CD4-positive, alpha-beta T cell treated with Interleukin-6 for 4 hours (primary cell): Measurements from ENCODE around the gene WASHC2C.
"Not testable (repeated sequence)": the region's sequence is repeated elsewhere in the genome, so short reads cannot be mapped to it uniquely, and the experiment has no call there.

Experiments used
- DNase-seq: peaks from one replicate; pipeline ENCODE4 v3.0.0-alpha.2; 2020; ENCODE audit warnings: mixed read lengths

Gene WASHC2C

DNA sequence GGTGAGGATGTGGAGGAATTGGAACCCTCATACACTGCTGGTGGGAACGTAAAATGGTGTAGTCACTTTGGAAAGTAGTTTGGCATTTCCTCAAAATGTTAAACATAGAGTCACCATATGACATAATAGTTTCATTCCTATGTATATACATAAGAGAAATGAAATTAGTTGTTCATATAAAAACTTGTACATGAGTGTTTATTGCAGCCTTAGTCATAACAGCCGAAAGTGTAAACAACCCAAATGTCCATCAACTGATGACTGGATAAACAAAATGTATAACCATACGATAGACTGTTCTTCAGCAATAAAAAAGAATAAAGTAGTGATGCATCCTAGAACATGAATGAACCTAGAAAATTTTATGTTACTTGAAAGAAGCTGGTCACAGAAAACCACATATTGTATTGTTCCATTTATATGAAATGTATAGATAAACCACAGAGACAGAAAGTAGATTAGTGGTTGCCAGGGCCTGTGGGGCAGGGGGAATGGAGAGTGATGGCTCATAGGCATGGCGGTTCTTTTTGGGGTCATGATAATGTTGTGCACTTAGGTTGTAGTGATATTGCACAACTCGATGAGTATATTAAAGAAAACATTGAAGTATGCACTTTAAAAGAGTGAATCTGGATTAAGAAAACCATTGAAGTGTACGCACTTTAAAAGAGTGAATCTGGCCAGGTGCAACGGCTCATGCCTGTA, 44.8 kb downstream of the WASHC2C start:
- DNase-seq: not testable (repeated sequence)

DNA sequence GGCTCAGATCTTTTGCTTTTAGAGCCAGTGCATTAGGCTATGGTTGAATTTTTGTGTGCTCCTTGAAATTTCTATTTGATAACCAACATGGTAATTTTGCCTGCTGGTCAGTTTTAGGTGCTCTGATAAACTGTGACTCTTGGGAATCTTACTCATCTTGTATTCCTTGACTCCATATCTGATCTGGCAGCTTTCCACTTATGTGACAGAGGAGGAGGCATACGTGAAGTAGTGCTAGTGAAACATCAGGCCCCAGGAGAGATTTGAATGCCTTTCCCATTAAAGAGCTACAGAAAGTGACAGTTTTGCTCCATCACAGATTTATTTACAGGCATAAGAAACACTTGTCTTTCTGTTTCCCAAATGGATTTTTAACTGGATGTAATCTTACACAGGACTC, 59.2 kb downstream of the WASHC2C start:
- not testable (repeated sequence) for DNase-seq

DNA sequence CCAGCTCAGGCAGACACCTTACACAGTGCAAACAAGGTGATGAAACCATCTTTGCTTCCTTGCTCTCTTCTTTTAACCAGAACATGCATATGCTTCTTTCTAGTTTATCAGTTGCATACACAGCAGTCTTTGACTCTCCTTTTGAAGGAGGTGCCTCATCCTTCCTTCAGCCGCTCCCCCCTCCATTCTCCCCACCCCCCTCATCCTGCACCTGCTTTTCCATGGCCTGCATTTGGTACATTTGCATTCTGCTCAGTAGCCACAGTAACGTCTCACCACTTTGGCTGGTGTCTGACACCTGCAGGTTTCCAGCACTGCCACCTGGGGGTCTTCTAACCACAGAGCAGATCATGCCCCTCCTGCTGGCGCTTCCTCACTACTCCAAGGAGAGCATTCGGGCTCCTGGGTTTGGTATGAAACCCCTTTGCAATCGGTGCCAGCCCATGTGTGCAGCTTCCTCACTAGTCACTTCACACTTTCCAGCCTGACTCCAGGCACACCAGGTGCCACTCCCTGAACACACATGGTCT, 60.2 kb downstream of the WASHC2C start:
- not testable (repeated sequence) for DNase-seq

DNA sequence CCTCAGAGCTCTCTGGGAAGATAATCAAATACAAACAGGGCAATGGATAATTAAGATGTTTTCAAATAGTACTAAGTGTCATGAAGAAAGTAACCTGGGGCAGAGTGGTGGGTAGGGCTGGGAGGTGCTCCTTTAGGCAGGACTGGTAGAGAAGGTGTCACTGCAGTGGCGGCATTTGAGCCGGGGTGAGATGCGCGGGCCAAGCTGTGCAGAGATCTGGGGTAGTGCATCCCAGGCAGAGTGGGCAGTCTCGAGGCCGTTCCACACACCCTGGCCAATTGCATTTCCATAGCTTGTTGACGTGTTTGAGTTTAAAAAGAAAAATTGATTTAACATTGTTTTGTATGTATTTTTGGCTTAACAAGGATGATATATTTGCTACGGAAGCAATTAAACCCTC, 62.9 kb downstream of the WASHC2C start:
- DNase-seq: not testable (repeated sequence)

DNA sequence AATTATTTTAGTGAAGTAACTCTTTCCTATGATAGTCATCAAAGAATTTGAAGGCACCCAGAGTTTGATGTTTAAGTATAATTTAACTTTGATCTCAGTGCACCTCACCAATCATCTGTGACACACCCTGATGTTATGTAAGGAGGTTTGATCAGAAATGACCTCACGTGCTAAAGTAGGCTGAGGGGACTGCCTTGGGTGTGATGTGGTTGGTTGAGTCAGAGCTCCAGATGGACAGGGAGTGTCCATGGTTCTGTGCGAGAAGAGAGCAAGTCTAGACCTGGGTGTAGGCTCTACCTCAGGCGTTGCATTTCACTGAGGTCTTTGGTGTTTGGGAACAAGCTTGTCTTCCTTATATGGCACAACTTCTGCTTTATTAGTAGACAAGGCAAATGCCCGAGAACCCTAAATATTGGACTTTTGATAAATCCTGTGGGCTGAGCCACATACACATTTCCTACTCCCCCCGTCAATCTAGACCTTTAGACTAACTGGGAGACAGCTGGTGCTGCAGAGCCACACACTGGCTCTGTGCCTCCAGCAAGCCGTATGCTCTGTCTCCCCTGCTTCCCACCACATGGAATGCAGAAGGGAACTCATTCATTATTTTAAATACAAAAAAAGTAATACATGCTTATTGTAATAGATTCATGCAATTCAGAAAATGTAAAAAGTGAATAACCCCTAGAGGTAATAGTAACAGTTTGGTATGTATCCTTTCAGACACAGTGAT, 63.8 kb downstream of the WASHC2C start:
- not testable (repeated sequence) for DNase-seq

DNA sequence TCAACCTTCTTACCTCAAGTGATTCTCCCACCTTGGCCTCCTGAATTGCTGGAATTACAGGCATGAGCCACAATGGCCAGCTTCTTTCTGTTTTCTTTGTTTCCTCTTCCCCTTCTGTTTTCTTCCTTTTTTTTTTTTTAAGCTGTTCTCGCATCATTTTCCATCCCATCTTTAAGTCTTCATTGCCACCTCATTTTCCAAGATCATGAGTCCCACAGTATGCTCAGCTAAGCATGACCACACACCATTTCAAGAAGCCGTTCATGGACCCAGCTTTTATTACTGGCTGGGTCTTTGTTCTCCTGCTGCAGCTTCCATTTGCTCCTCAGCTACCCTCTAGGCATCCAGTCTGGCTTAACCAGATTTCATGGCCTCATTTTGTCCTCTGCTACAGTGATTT, 67.7 kb downstream of the WASHC2C start:
- not testable (repeated sequence) for DNase-seq

DNA sequence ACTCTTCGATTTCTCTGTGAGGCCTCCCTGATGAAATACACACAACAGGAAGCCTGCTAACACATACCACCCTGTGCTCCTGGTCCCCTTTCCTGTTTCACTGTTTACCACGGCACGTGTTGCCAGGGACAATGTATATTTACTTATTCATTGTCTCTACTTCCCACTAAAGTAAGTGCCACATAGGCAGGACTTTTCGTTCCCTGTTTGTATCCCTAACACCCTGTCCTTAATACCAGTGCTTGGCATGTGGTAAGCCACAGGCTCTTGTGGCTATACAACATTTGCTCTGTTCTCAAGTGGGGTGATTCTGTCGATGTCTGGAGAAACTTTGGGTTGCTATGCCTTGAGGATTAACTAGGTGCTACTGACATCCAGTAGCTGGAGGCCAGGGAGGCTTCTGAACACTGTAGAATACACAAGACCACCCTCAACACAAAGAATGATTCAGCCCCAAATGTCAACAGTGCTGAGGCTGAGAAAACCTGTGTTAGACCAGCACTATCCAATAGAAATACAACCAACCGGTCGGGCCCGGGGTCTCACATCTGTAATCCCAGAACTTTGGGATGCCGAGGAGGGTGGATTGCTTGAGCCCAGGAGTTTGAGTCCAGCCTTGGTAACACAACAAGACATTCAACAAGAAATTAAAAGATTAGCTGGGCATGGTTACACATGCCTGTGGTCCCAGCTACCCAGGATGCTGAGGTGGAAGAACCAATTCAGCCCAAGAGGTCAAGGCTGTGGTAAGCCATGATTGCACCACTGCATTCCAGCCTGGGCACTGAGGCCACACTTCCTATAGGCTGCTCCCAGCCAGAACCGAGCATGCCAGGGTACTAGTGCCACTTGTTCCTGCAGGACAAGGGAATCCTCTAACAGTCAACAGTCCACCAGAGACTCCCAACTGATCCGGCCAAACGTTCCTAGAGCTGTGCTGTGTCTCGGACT, 76.3 kb downstream of the WASHC2C start:
- not testable (repeated sequence) for DNase-seq

DNA sequence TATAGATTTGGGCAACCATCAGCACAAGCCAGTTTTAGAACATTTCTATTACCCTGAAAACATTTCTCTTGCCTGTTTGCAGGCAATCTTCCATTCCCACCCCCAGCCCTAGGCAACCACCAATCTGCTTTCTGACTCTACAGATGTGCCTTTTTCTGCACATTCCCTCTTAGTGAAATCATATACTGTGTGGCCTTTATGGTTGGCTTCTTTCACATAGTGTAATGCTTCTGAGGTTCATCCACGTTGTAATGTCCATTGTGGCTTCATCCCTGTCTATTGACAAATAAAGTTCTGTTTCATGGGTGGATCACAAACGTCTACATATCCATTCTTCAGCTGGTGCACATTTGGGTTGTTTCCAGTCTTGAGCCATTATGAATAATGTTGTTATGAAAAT, 77.9 kb downstream of the WASHC2C start:
- DNase-seq: not testable (repeated sequence)

DNA sequence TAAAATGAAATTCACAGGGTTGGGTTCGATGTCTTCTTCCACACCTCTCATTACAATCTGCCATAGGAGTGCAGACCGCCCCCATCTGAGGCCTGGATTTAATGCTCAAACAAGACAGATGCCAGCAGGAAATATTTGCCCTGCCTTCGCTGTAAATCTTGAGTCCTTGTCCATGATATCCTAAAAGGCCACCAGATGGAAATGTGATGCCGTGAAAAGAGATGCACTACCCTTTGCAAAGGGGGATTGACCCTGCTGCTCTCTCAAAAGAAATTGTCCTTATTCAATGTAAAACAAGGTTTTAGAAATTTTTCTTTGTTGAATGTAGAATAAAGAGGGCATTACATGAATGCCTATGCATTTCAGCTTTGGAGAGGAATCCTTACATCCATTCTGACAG, 82.8 kb downstream of the WASHC2C start:
- DNase-seq: no peak

DNA sequence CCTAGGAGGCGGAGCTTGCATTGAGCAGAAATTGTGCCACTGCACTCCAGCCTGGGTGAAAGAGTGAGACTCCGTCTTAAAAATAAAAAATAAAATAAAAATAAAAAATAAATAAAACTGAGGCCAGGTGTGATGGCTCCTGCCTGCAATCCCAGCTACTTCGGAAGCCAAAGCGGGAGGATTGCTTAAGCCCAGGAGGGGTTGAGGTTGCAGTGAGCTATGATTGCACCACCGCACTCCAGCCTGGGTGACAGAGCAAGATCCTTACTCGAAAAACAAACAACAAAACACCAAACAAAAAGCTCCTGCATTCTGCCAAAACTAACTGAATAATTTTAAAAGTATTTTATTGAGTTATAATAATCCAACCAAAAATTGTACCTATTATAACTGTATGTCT, 84.0 kb downstream of the WASHC2C start:
- DNase-seq: no peak

DNA sequence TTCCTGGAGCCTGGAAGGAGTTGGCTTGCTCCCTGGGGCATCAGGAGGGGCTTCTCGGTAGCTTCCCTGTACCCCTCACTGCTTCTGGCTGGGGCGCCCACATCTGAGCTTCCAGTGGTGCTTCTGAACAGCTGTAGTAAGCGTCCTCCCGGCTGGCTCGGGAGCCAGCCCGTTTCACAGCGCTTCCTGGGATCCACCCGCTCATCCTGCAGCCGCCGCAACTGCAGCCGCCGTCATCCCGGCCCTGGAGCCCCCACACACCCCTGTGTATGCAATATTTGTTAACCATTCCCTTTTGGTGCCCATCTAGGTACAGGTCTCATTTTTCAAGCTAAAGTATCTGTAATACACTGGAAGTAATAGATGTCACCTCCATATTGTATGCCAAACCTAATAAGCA, 85.9 kb downstream of the WASHC2C start:
- not testable (repeated sequence) for DNase-seq

DNA sequence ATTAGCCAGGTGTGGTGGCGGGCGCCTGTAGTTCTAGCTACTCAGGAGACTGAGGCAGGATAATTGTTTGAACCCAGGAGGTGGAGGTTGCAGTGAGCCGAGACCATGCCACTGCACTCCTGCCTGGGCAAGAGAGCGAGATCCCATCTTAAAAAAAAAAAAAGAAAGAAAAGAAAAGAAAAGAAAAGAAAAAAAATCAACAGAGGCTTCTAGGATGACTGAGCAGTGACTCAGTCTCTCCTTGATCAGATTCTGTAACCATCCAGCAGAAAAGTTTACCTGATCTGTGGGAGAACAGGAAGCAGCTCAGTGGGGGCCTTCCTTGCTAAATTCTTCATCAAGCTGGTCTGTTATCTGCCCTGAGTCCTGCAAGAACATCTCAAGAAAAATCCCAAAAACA, 87.1 kb downstream of the WASHC2C start:
- not testable (repeated sequence) for DNase-seq

DNA sequence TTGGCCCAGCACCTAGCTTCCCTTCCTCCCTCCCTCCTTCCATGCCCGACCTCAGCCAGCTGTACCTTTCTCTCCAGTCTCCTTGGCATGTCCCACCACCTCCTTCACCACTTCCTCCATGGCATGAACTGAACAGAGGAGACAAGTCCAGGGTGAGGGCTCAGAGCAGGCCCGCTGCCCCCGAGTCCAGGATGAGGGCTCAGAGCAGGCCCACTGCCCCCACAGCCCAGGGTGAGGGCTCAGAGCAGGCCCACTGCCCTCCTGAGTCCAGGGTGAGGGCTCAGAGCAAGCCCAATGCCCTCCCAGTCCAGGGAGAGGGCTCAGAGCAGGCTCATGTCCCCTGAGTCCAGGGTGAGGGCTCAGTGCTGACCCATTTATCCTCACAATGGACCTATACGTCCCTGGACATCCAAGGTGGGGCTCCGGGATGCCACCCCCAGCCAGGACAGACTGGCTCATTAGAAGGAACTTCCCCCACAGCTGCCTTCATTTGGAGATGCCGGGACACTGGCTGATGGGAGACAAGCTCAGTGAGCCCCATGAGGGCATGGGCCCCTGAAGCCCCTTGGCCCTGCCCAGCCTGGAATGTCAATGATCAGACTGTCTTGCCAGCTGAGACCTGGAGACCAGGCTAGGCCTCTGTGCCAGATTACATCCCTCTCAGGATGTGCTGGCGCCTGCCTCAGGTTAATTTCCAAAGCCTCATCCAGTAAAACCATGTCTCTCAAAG, 90.2 kb downstream of the WASHC2C start:
- DNase-seq: no peak

DNA sequence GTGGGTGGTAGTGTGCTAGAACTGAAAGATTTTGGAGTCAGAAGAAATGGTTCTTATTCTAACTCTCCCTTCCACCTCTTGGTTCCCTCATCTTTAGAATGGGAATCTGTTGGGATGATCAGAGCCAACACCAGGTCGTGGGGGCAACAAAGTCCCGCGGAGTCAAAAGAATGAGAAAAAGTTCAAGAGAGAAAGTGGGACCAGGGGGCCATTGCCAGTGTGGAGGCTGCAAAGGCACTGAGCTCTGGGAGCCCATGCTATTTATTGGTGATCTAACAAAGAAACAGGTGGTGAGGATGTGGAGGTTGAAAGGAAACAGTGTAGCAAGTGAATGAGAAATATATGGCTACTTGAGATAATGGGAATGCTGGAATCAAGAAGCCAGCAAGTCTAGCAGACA, 90.8 kb downstream of the WASHC2C start:
- no peak for DNase-seq

DNA sequence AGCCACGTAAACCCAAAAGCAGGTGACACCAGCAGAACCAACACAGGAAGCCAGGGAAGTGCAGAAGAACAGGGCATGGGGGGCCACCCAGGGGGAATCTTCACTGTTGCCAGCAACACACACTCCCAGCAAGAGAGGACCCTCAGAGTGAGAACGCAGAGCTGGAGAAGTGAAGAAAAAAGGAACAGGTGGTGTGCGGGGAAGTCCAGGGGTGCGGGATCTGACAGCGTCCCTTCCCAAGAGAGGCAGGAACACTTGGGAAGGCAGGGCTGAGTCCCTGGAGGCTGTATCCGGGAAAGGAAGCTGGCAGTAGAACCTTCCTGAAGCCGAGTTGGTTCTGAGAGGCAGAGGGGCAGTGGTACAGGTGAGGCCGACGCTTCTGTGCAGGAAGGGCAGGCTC, 92.5 kb downstream of the WASHC2C start:
- no peak for DNase-seq

DNA sequence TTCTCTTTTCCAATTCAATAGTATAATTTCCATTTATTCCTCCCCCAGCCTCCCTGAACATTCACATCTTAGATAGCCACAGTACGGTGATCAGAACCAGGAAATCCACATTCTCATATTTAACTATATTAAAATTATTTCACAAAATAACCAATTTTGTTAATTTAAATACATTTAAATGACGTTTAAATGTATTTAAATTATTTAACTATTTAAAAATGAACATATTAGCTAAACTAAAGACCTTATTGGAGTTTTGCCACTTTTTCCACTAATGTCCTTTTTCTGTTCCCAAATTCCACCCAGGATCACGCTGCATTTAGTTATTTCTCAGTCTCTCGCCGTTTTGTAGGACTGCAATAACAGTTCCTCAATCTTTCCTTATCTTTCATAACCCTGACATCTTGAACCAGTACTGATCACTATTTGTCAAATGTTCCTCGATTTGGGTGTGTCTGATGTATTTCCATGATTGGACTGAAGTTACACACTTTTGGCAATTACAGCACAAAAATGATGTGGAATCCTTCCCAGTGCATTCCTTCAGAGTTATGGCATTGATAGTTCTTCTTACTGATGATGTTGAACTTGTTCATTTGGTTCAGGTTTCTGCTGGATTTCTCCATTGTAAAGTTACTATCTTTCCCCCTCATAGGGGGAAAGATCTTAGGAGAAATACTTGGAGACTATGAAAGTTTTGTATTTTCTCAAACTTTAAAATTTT, 93.2 kb downstream of the WASHC2C start:
- DNase-seq: not testable (repeated sequence)

DNA sequence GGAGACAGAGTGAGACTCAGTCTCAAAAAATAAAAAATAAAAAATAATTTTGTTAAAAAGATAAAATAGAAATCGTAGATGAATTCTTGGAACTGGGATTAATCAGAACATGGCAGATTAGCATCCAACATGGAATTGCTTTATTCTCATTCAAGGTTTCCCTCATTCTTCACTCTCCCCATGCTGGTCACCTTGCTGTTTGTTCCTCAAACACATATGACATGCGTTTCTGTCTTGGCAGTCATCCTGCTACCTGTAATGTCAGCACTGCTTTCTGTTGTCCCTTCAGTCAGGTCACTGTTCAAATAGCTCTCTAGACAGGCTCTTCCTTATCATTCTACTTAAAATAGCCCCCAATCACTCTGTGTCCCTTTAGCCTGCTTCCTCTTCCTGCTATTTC, 95.9 kb downstream of the WASHC2C start:
- not testable (repeated sequence) for DNase-seq
